Heart left ventricle (tissue), 13 donors: ENCODE results near the gene OLIG2.

Source experiments
- POLR2A ChIP-seq, 2 donors: fragments of 450-650 bp; IDR thresholded peaks; one replicate each; pipeline ENCODE4 v1.6.1; 2017; ENCODE audit warnings: antibody characterized with exemption in 2 of 2, mild to moderate bottlenecking in 2 of 2, moderate library complexity in 2 of 2
- TF ChIP-seq, protein P1 (sequence below), 12 donors: fragments of 200-600 bp; sonication (generic) in 4 of 12; IDR thresholded peaks; one replicate each; pipeline versions ENCODE4 v1.5.0 to v1.8.0; 2018 to 2022; ENCODE audit warnings: antibody characterized with exemption in 12 of 12, mild to moderate bottlenecking in 5 of 12
- donor health status: ischemic (EF 13 %, LVEDD 7.1; RV severe dilation, severe dysfunction).
- donor health status: DM: no; HTN: yes; CAD: no.
- donor health status: DM: no; HTN: no; CAD: no.
- donor health status: ischemic (EF 25% LVEDD 6.9; RV normal size, moderate dysfunction).
- donor health status: ischemic (EF 25% LVEDD 5.7; RV mildly dilated, moderate dysfunction).
- donor health status: ischemic (EF 35%, LVEDD 5.7; RV mildly dilated, moderate dysfunction).
- donor health status: nonischemic (EF 11% LVEDD 7.7; RV severe dilation, severe dysfunction).
- donor health status: DM: yes; HTN: yes; CAD: no.
- donor health status: PGD.
- donor health status: ischemic (EF 29% LVEDD 5.4; RV normal size, mild dysfunction).
- donor health status: nonischemic (EF 23%, LVEDD 6.1; RV moderate dilation, normal function).

DNA sequence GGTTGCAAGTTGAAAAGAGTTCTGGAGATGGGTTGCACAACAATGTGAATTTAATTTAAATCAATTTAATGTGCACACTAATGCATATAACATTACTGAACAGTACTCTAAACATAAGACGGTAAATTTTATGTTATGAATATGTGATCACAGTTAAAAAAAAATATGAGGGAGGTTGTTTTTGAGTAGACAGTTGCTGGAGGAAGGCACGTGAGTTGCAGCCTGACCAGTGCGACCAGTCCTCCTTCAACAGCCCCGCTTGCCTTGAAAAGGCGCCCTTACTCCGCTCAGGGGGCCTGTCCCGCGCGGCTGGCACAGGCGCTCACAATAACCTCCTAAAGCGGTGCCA lies 43.9 kb downstream of the OLIG2 start:
- TF ChIP-seq, protein P1, sequence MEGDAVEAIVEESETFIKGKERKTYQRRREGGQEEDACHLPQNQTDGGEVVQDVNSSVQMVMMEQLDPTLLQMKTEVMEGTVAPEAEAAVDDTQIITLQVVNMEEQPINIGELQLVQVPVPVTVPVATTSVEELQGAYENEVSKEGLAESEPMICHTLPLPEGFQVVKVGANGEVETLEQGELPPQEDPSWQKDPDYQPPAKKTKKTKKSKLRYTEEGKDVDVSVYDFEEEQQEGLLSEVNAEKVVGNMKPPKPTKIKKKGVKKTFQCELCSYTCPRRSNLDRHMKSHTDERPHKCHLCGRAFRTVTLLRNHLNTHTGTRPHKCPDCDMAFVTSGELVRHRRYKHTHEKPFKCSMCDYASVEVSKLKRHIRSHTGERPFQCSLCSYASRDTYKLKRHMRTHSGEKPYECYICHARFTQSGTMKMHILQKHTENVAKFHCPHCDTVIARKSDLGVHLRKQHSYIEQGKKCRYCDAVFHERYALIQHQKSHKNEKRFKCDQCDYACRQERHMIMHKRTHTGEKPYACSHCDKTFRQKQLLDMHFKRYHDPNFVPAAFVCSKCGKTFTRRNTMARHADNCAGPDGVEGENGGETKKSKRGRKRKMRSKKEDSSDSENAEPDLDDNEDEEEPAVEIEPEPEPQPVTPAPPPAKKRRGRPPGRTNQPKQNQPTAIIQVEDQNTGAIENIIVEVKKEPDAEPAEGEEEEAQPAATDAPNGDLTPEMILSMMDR (IDR thresholded peaks at IDR 0.05) = no peak
- no peak for TF ChIP-seq POLR2A (IDR thresholded peaks at IDR 0.05)
